K562 (cell line): ENCODE data around the gene PPP1R12C. TPM values are rescaled to one million over a fixed set of nuclear protein-coding genes. Genes with fewer than 3 reads are reported as not detected.

Source experiments
- ATAC-seq: fragments of 200-7000 bp; cut with Tn5 transposase; 3 replicates; pipeline ENCODE4 v1.9.1; 2020; ENCODE audit warnings: moderate library complexity
- BruUV-seq: library from RNA; stranded (reverse); fragments of 400-500 nt; replicated peaks from 2 replicates; lab custom pipeline; 2021; lab: Mats Ljungman, UMichigan
- CTCF ChIA-PET: fragments of 300-600 bp; formaldehyde crosslinking; extraction: SDS; loops from one replicate; lab custom pipeline; 2021; ENCODE audit warnings: low intra/inter-chr PET ratio; lab: Yijun Ruan, JAX
- POLR2A ChIA-PET: fragments of 300-600, 350-650 bp; sonication (Branson Sonifier 250); formaldehyde crosslinking; extraction: SDS; loops from one replicate; lab custom pipeline; 2021; ENCODE audit warnings: antibody characterized with exemption, inconsistent platforms; lab: Yijun Ruan, JAX
- DNase-seq, 4 experiments: peaks; one replicate each; pipeline versions ENCODE4 v3.0.0 to v3.0.0-alpha.2; 2011 to 2018; ENCODE audit warnings: low spot score in 3 of 4, mixed read lengths in 3 of 4; ENCODE audit errors: extremely low read depth in 1 of 4
- FAIRE-seq: peaks from 2 replicates; lab custom pipeline; 2011; peaks lifted over from hg19 to GRCh38; lab: Jason Lieb, UNC
- H2AFZ ChIP-seq: 2 replicates; pipeline ENCODE4 v1.6.0; 2011; ENCODE audit warnings: low read depth, low read length, control low read depth, inconsistent platforms
- H3K27ac ChIP-seq: fragments of 200-600 bp; 3 replicates; pipeline ENCODE4 v1.8.0; 2011; ENCODE audit warnings: low read depth, mild to moderate bottlenecking, control low read depth, inconsistent platforms, low read length, moderate library complexity, mixed read lengths; ENCODE audit errors: extremely low read depth
- H3K27me3 ChIP-seq, 2 experiments: fragments of 300-600 bp in 1 of 2; 2 replicates in 1 of 2; 3 replicates in 1 of 2; pipeline versions ENCODE4 v1.6.0 to v1.8.0; 2011; ENCODE audit warnings: inconsistent platforms in 2 of 2, low read length in 2 of 2, mild to moderate bottlenecking in 1 of 2, mixed read lengths in 1 of 2, moderate library complexity in 1 of 2; ENCODE audit not compliant: control insufficient read depth in 2 of 2, insufficient read depth in 2 of 2
- H3K36me3 ChIP-seq: fragments of 300-600 bp; 3 replicates; pipeline ENCODE4 v1.8.0; 2011; ENCODE audit warnings: mild to moderate bottlenecking, low read length, inconsistent platforms; ENCODE audit not compliant: control insufficient read depth, insufficient read depth
- H3K4me1 ChIP-seq, 2 experiments: fragments of 200-600 bp in 1 of 2; replicated peaks in 1 of 2; 2 replicates in 1 of 2; 3 replicates in 1 of 2; pipeline versions ENCODE4 v1.5.1 to v1.8.0; 2011; ENCODE audit warnings: inconsistent platforms in 2 of 2, low read length in 2 of 2, mild to moderate bottlenecking in 1 of 2, mixed read lengths in 1 of 2, moderate library complexity in 1 of 2; ENCODE audit not compliant: control insufficient read depth in 2 of 2, insufficient read depth in 2 of 2
- H3K4me2 ChIP-seq: 2 replicates; pipeline ENCODE4 v1.6.1; 2011; ENCODE audit warnings: low read length, control low read depth, inconsistent platforms, mixed read lengths; ENCODE audit not compliant: insufficient read depth
- H3K4me3 ChIP-seq: fragments of 200-600 bp; sonication (generic), shearing (Covaris generic); 2 replicates; pipeline ENCODE4 v1.5.1; 2016; ENCODE audit warnings: control low read depth, inconsistent platforms
- H3K79me2 ChIP-seq: fragments of 200-600 bp; 3 replicates; pipeline ENCODE4 v1.8.0; 2011; ENCODE audit warnings: low read length, inconsistent platforms; ENCODE audit not compliant: control insufficient read depth, insufficient read depth
- H3K9ac ChIP-seq, 2 experiments: 2 replicates each; pipeline versions ENCODE4 v1.6.0 to v1.6.1; 2011; ENCODE audit warnings: low read depth in 2 of 2, low read length in 2 of 2, control low read depth in 1 of 2, inconsistent platforms in 1 of 2, mild to moderate bottlenecking in 1 of 2, mixed read lengths in 1 of 2; ENCODE audit not compliant: insufficient read depth in 1 of 2
- H3K9me1 ChIP-seq: one replicate; pipeline ENCODE4 v1.6.0; 2011; ENCODE audit warnings: inconsistent platforms, mild to moderate bottlenecking, low read length, moderate library complexity; ENCODE audit not compliant: control insufficient read depth, insufficient read depth
- H3K9me3 ChIP-seq: replicated peaks from 2 replicates; pipeline ENCODE4 v1.5.1; 2011; ENCODE audit warnings: low read depth, low read length, inconsistent platforms; ENCODE audit not compliant: control insufficient read depth, insufficient read depth
- H4K20me1 ChIP-seq: replicated peaks from 2 replicates; pipeline ENCODE4 v1.6.1; 2011; ENCODE audit warnings: low read length, inconsistent platforms, mixed read lengths; ENCODE audit not compliant: control insufficient read depth, insufficient read depth
- AFF1 ChIP-seq, 2 experiments: fragments of 450-650 bp; IDR thresholded peaks; 2 replicates each; pipeline ENCODE4 v1.6.1; 2018; ENCODE audit warnings: mild to moderate bottlenecking in 2 of 2, low read depth in 1 of 2; ENCODE audit not compliant: partially characterized antibody in 2 of 2
- CEBPG ChIP-seq, 3 experiments: fragments of 200-800 bp in 1 of 3; sonication (Bioruptor generic) in 1 of 3; sonication (generic) in 1 of 3; formaldehyde crosslinking in 1 of 3; IDR thresholded peaks in 2 of 3; conservative IDR thresholded peaks in 1 of 3; 2 replicates each; pipeline versions ENCODE4 v1.6.1 to v1.8.0; 2016 to 2022; ENCODE audit warnings: missing compliant biosample characterization in 2 of 3, missing genetic modification characterization in 2 of 3, mild to moderate bottlenecking in 1 of 3, missing genetic modification reagents in 1 of 3
- CTBP1 ChIP-seq: fragments of 450-650 bp; IDR thresholded peaks from 2 replicates; pipeline ENCODE4 v1.6.1; 2016; ENCODE audit warnings: borderline replicate concordance
- HDAC2 ChIP-seq: fragments of 450-650 bp; IDR thresholded peaks from 2 replicates; pipeline ENCODE4 v1.6.1; 2016; ENCODE audit warnings: mild to moderate bottlenecking
- LARP7 ChIP-seq: fragments of 450-650 bp; IDR thresholded peaks from 2 replicates; pipeline ENCODE4 v1.6.1; 2016
- MIER1 ChIP-seq: fragments of 450-650 bp; IDR thresholded peaks from 2 replicates; pipeline ENCODE4 v1.6.1; 2016; ENCODE audit warnings: antibody characterized with exemption, mild to moderate bottlenecking, low read depth
- MTA1 ChIP-seq: fragments of 450-650 bp; IDR thresholded peaks from 2 replicates; pipeline ENCODE4 v1.6.1; 2017; ENCODE audit warnings: borderline replicate concordance
- RCOR1 ChIP-seq, 2 experiments: IDR thresholded peaks; 2 replicates each; pipeline ENCODE4 v1.6.1; 2012; ENCODE audit warnings: low read depth in 2 of 2, low read length in 2 of 2, borderline replicate concordance in 1 of 2, improper control_type of control experiment in 1 of 2
- TRIM28 ChIP-seq: fragments of 450-650 bp; IDR thresholded peaks from 2 replicates; pipeline ENCODE4 v1.6.1; 2017
- ZNF143 ChIP-seq: sonication (generic); formaldehyde crosslinking; IDR thresholded peaks from 2 replicates; pipeline ENCODE4 v1.9.0; 2022; ENCODE audit warnings: mild to moderate bottlenecking, missing genetic modification reagents
- ZNF282 ChIP-seq: sonication (generic); formaldehyde crosslinking; IDR thresholded peaks from 2 replicates; pipeline ENCODE4 v1.8.1; 2023; ENCODE audit warnings: missing genetic modification reagents
- ZNF644 ChIP-seq: fragments of 200-800 bp; sonication (Bioruptor generic); IDR thresholded peaks from 2 replicates; pipeline ENCODE4 v1.6.1; 2016; ENCODE audit warnings: low read depth, missing genetic modification characterization, missing compliant biosample characterization
- WGBS: fragments of 100-300 bp; shearing (Covaris generic); methylation state at CpG from one replicate; pipeline ENCODE4 v1.1.6; 2016; ENCODE audit warnings: low coverage, mixed read lengths; ENCODE audit not compliant: insufficient coverage; ENCODE audit errors: missing lambda C conversion rate; 5-methylcytosine and 5-hydroxymethylcytosine counted together
- in situ Hi-C: fragments of 300-500 bp; cut with MboI; formaldehyde crosslinking; loops from 4 replicates; pipeline ENCODE4 v1.15.0; 2018; ENCODE audit warnings: inconsistent platforms, mixed read lengths
- intact Hi-C: fragments of 100-400 bp; cut with micrococcal nuclease; formaldehyde crosslinking; loops from 2 replicates; pipeline ENCODE4 v1.14.2; 2022
- polyA plus RNA-seq, 8 experiments: library from polyadenylated mRNA; depleted of rRNA in 4 of 8; stranded (reverse) in 5 of 8; unstranded in 3 of 8; fragments of >200 nt; fragmentation: Nextera tagmentation in 2 of 8; fragmentation: Illumina TruSeq in 1 of 8; extraction: Ambion mirVana in 2 of 8; extraction: Trizol in 1 of 8; gene quantifications; 2 replicates each; pipeline versions ENCODE4 v1.2.1 to v1.2.3, GENCODE V29; 2011 to 2014; ENCODE audit warnings: inconsistent platforms in 1 of 8, missing spikeins in 1 of 8
- total RNA-seq, 7 experiments: library from RNA; depleted of rRNA in 6 of 7; stranded (reverse); fragments of >200 nt in 6 of 7; fragmentation: Illumina TruSeq in 2 of 7; extraction: Trizol in 2 of 7; gene quantifications; 2 replicates each; pipeline versions ENCODE4 v1.2.1 to v1.2.3, GENCODE V29; 2011 to 2021; ENCODE audit warnings: low replicate concordance in 1 of 7
- TF ChIP-seq, protein P1 (sequence below): IDR thresholded peaks from 2 replicates; pipeline ENCODE4 v1.6.1; 2016; ENCODE audit warnings: missing genetic modification characterization, missing compliant biosample characterization

Gene PPP1R12C
- total and polyA plus RNA-seq, 9 of the 15 experiments (the other 6 are each of a cell fraction or from before 2014, with no cell fraction given): 1.8 to 136 (median 33.7) TPM

- in situ Hi-C loops (no loop called here), intact Hi-C loops (no loop called here)
- no peak for ATAC-seq
- BruUV-seq: no TSS peak
- Histone ChIP-seq H3K27ac (no peak overlapping the region), H3K79me2 (peaks cover 17% of the 10 kb centered on the region), H3K4me1 (peaks cover 18 to 25% of the 10 kb centered on the region in 2 experiments), H3K9ac (no peak overlapping the region), H3K9me1 (no peaks in the 10 kb centered on the region), H3K4me3 (no peak overlapping the region), H3K27me3 (peaks cover 8% of the 10 kb centered on the region in 2 experiments; a peak in 4 of 5 replicates), H3K9me3 (no peaks in the 10 kb centered on the region), H3K36me3 (peaks cover 6% of the 10 kb centered on the region; the same call in 1 of the 3 replicates), H3K4me2 (no peak overlapping the region), H2AFZ (no peak overlapping the region), H4K20me1 (0 out of 2 replicates have a peak, but pooled peaks cover 4% of the 10 kb centered on the region)
- ChIA-PET CTCF (no interaction called here), POLR2A (interaction anchor here (1.9 kb wide), 2 partner anchors 12 to 19 kb away, joined by 4 to 5 read pairs; no protein-coding TSS in a partner anchor)
- FAIRE-seq: peak; percentile 40
- peak in 2 of 4 experiments; percentile 40 to 49 for DNase-seq
- 0% methylated on average over 2 of the region's 2 CpGs for WGBS
- TF ChIP-seq CEBPG (CRISPR knock-in tag; IDR thresholded peaks at IDR 0.05) (no peak), CEBPG (tag; conservative IDR thresholded peaks at IDR 0.05 in 1 of 2, IDR thresholded peaks at IDR 0.05 in 1 of 2) (no peak), MTA1 (0 out of 2 replicates have a peak, but pooled peaks have one; percentile 18), AFF1 (IDR thresholded peaks at IDR 0.05; ENCODE audit: low read depth in 1 of 2, partially characterized antibody in 2 of 2) (peak in 1 of 2 experiments; percentile 61), ZNF143 (CRISPR knock-in tag) (peak; percentile 75), TRIM28 (no peak), ZNF282 (no peak), RCOR1 (IDR thresholded peaks at IDR 0.05; ENCODE audit: borderline replicate concordance in 1 of 2, low read depth in 2 of 2, low read length in 2 of 2) (peak; percentile 28 to 98; a peak in 2 of 4 replicates), HDAC2 (peak; percentile 80; the same call in 1 of the 2 replicates), ZNF644 (tag) (no peak), LARP7 (0 out of 2 replicates have a peak, but pooled peaks have one; percentile 56), CTBP1 (peak; percentile 92; the same call in 1 of the 2 replicates), MIER1 (peak; percentile 91)
- TF ChIP-seq, protein P1, sequence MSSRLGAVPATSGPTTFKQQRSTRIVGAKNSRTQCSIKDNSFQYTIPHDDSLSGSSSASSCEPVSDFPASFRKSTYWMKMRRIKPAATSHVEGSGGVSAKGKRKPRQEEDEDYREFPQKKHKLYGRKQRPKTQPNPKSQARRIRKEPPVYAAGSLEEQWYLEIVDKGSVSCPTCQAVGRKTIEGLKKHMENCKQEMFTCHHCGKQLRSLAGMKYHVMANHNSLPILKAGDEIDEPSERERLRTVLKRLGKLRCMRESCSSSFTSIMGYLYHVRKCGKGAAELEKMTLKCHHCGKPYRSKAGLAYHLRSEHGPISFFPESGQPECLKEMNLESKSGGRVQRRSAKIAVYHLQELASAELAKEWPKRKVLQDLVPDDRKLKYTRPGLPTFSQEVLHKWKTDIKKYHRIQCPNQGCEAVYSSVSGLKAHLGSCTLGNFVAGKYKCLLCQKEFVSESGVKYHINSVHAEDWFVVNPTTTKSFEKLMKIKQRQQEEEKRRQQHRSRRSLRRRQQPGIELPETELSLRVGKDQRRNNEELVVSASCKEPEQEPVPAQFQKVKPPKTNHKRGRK: peak; percentile 74
These were observed 51.2 kb downstream of the PPP1R12C start for GRCh38 chr19:55066107-55066709.
